SK-N-SH (cell line): ENCODE measurements around the gene IFNA8. TPM values are rescaled to one million over a fixed set of nuclear protein-coding genes. Genes with fewer than 3 reads are reported as not detected.

Experiments used
- CTCF ChIA-PET: fragments of 300-600, 350-600 bp; formaldehyde crosslinking; extraction: SDS; loops from one replicate; lab custom pipeline; 2021; lab: Yijun Ruan, JAX
- POLR2A ChIA-PET: fragments of 350-600 bp; sonication (Branson Sonifier 250); formaldehyde crosslinking; extraction: SDS; loops from one replicate; lab custom pipeline; 2020; ENCODE audit warnings: antibody characterized with exemption, inconsistent platforms; lab: Yijun Ruan, JAX
- DNase-seq: peaks from one replicate; pipeline ENCODE4 v3.0.0; 2012
- H2AFZ ChIP-seq: fragments of 200-600 bp; sonication (generic); 2 replicates; pipeline ENCODE4 v1.8.1; 2016; ENCODE audit warnings: antibody characterized with exemption, mild to moderate bottlenecking, low read depth
- H3F3A ChIP-seq: fragments of 200-600 bp; sonication (generic); replicated peaks from 2 replicates; pipeline ENCODE3; 2016; ENCODE audit warnings: antibody characterized with exemption, mild to moderate bottlenecking; ENCODE audit not compliant: insufficient read depth
- H3K27ac ChIP-seq, 2 experiments: fragments of 200-500 bp in 1 of 2; fragments of 200-600 bp in 1 of 2; sonication (Bioruptor generic) in 1 of 2; sonication (generic), shearing (Covaris generic) in 1 of 2; 2 replicates each; pipeline versions ENCODE4 v1.5.1 to v1.6.1; 2014 to 2016; ENCODE audit warnings: low read depth in 2 of 2, inconsistent platforms in 1 of 2, low read length in 1 of 2, mild to moderate bottlenecking in 1 of 2, mixed read lengths in 1 of 2
- H3K27me3 ChIP-seq: fragments of 200-600 bp; sonication (generic), shearing (Covaris generic); 2 replicates; pipeline ENCODE4 v1.6.1; 2016; ENCODE audit warnings: mixed run types; ENCODE audit not compliant: insufficient read depth
- H3K36me3 ChIP-seq, 2 experiments: fragments of 200-500 bp in 1 of 2; fragments of 200-600 bp in 1 of 2; sonication (Bioruptor generic) in 1 of 2; sonication (generic) in 1 of 2; replicated peaks in 1 of 2; 2 replicates each; pipeline versions ENCODE3 to v1.5.1; 2014 to 2016; ENCODE audit warnings: low read length in 1 of 2, mild to moderate bottlenecking in 1 of 2; ENCODE audit not compliant: insufficient read depth in 2 of 2, control insufficient read depth in 1 of 2
- H3K4me1 ChIP-seq, 2 experiments: fragments of 200-500 bp in 1 of 2; fragments of 200-600 bp in 1 of 2; sonication (Bioruptor generic) in 1 of 2; sonication (generic), shearing (Covaris generic) in 1 of 2; 2 replicates each; pipeline versions ENCODE4 v1.5.1 to v1.6.1; 2014 to 2016; ENCODE audit warnings: low read depth in 1 of 2, low read length in 1 of 2, mixed run types in 1 of 2; ENCODE audit not compliant: insufficient read depth in 2 of 2, control insufficient read depth in 1 of 2
- H3K4me2 ChIP-seq: fragments of 200-600 bp; sonication (generic), shearing (Covaris generic); 2 replicates; pipeline ENCODE4 v1.6.1; 2017; ENCODE audit warnings: mixed run types
- H3K4me3 ChIP-seq, 2 experiments: fragments of 200-500 bp in 1 of 2; fragments of 200-600 bp in 1 of 2; sonication (Bioruptor generic) in 1 of 2; sonication (generic), shearing (Covaris generic) in 1 of 2; 2 replicates each; pipeline versions ENCODE4 v1.5.1 to v1.8.1; 2014 to 2016; ENCODE audit warnings: low read depth in 2 of 2, inconsistent platforms in 1 of 2, low read length in 1 of 2, mild to moderate bottlenecking in 1 of 2, mixed read lengths in 1 of 2, moderate library complexity in 1 of 2
- H3K79me2 ChIP-seq: fragments of 200-600 bp; sonication (generic); 2 replicates; pipeline ENCODE4 v1.8.1; 2017; ENCODE audit warnings: mild to moderate bottlenecking; ENCODE audit not compliant: insufficient read depth
- H3K9ac ChIP-seq: fragments of 200-600 bp; sonication (generic); 2 replicates; pipeline ENCODE4 v1.6.1; 2017; ENCODE audit warnings: mixed run types
- H3K9me2 ChIP-seq: fragments of 200-600 bp; sonication (generic); 2 replicates; pipeline ENCODE4 v1.6.1; 2017; ENCODE audit warnings: mixed run types
- H3K9me3 ChIP-seq: fragments of 200-600 bp; sonication (generic); 2 replicates; pipeline ENCODE4 v1.6.1; 2017; ENCODE audit warnings: mixed run types, mild to moderate bottlenecking, moderate library complexity
- H4K20me1 ChIP-seq: fragments of 200-600 bp; sonication (generic); 2 replicates; pipeline ENCODE4 v1.6.1; 2017; ENCODE audit warnings: mild to moderate bottlenecking, mixed run types; ENCODE audit not compliant: insufficient read depth
- CHD2 ChIP-seq: fragments of 150-350 bp; IDR thresholded peaks from 2 replicates; pipeline ENCODE4 v1.6.1; 2018; ENCODE audit warnings: low read length; ENCODE audit not compliant: partially characterized antibody
- ELF1 ChIP-seq: IDR thresholded peaks from 2 replicates; pipeline ENCODE4 v1.4.0; 2012
- FOSL2 ChIP-seq: IDR thresholded peaks from 2 replicates; pipeline ENCODE4 v1.4.0; 2012; ENCODE audit warnings: low read depth, mild to moderate bottlenecking, moderate library complexity, borderline replicate concordance
- FOXM1 ChIP-seq: IDR thresholded peaks from 2 replicates; pipeline ENCODE4 v1.4.0; 2012; ENCODE audit warnings: low read depth, mild to moderate bottlenecking
- GABPA ChIP-seq: IDR thresholded peaks from 2 replicates; pipeline ENCODE4 v1.4.0; 2012; ENCODE audit warnings: low read depth, mild to moderate bottlenecking
- GATA2 ChIP-seq: sonication (generic); formaldehyde crosslinking; IDR thresholded peaks from 2 replicates; pipeline ENCODE4 v1.5.0; 2020; ENCODE audit warnings: mild to moderate bottlenecking, missing genetic modification reagents
- JUND ChIP-seq: IDR thresholded peaks from 2 replicates; pipeline ENCODE4 v1.4.0; 2012
- MEF2A ChIP-seq: IDR thresholded peaks from 2 replicates; pipeline ENCODE4 v1.4.0; 2012; ENCODE audit warnings: low read depth, borderline replicate concordance
- MXI1 ChIP-seq: IDR thresholded peaks from 2 replicates; pipeline ENCODE4 v1.6.1; 2012; ENCODE audit warnings: mild to moderate bottlenecking, low read depth, low read length, improper control_type of control experiment
- NFIC ChIP-seq: IDR thresholded peaks from 2 replicates; pipeline ENCODE4 v1.4.0; 2012; ENCODE audit warnings: borderline replicate concordance
- POLR2AphosphoS5 ChIP-seq: IDR thresholded peaks from 2 replicates; pipeline ENCODE4 v1.6.1; 2012; ENCODE audit warnings: low read depth, low read length
- RAD21 ChIP-seq: IDR thresholded peaks from 2 replicates; pipeline ENCODE4 v1.6.1; 2012; ENCODE audit warnings: mild to moderate bottlenecking, low read length
- REST ChIP-seq: IDR thresholded peaks from 2 replicates; pipeline ENCODE4 v1.6.1; 2012; ENCODE audit warnings: mild to moderate bottlenecking, low read depth, low read length, moderate library complexity
- RFX5 ChIP-seq: IDR thresholded peaks from 2 replicates; pipeline ENCODE4 v1.6.1; 2012; ENCODE audit warnings: mild to moderate bottlenecking, improper control_type of control experiment, low read length
- SIN3A ChIP-seq: IDR thresholded peaks from 2 replicates; pipeline ENCODE4 v1.6.1; 2012; ENCODE audit warnings: low read depth, mild to moderate bottlenecking, low read length, moderate library complexity, borderline replicate concordance
- SMC3 ChIP-seq: IDR thresholded peaks from 2 replicates; pipeline ENCODE4 v1.6.1; 2012; ENCODE audit warnings: low read depth, low read length, improper control_type of control experiment
- TCF12 ChIP-seq: IDR thresholded peaks from 2 replicates; pipeline ENCODE4 v1.4.0; 2012
- USF1 ChIP-seq: IDR thresholded peaks from 2 replicates; pipeline ENCODE4 v1.4.0; 2012; ENCODE audit warnings: low read depth, borderline replicate concordance
- polyA plus RNA-seq, 3 experiments: library from polyadenylated mRNA; depleted of rRNA; stranded (reverse); fragments of >200 nt; gene quantifications; 2 replicates each; pipeline ENCODE4 v1.2.3, GENCODE V29; 2012

The IFNA8 gene
- polyA plus RNA-seq, 1 of the 3 experiments (the other 2 are of a cell fraction): not detected

DNA sequence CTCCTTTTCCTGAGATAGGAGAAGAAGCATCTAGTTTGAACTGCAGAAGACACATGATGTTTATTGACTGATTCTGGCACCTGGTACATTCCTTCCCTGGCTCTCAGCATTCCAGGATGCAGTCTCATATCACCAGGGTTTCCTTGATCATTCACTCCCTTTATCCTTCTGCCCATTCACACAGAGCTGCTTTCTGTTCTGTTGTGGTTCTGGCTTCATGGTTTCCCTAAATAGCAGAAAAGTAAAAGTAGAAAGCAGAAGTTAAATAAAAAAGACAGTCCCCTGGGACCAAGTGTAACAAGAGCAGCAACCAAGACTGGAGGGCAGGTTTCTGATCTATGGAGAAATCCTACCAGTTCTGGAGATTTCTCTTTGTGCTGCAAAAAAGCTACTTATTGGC lies 3.2 kb downstream of the IFNA8 start:
- no peak overlapping the region for H3K4me2 ChIP-seq
- H3K9me3 ChIP-seq: no peaks in the 10 kb centered on the region
- H2AFZ ChIP-seq: no peak overlapping the region
- H3K36me3 ChIP-seq: no peaks in the 10 kb centered on the region
- no peak for TF ChIP-seq RAD21
- no peak for TF ChIP-seq ELF1
- no peak for TF ChIP-seq GABPA
- no peak for TF ChIP-seq FOXM1
- no peak for TF ChIP-seq MXI1
- TF ChIP-seq MEF2A: no peak
- no peak for TF ChIP-seq SMC3
- no peak for TF ChIP-seq POLR2AphosphoS5
- no peak for TF ChIP-seq NFIC
- no peak for TF ChIP-seq GATA2 (CRISPR knock-in tag)
- TF ChIP-seq FOSL2: no peak
- TF ChIP-seq SIN3A: no peak
- no peak for TF ChIP-seq TCF12
- no peak for TF ChIP-seq JUND
- no peak for TF ChIP-seq CHD2
- no peak for TF ChIP-seq REST
- TF ChIP-seq RFX5: no peak
- TF ChIP-seq USF1: no peak
- no peaks in the 10 kb centered on the region for H3K79me2 ChIP-seq
- no peak overlapping the region for H3K4me3 ChIP-seq
- DNase-seq: no peak
- ChIA-PET POLR2A (no interaction called here), CTCF (interaction anchor here (0.6 to 1.6 kb wide), 3 partner anchors 17 to 77 kb away, joined by 3 to 5 read pairs (median 5); no protein-coding TSS in a partner anchor)
- H3F3A ChIP-seq: no peaks in the 10 kb centered on the region
- H4K20me1 ChIP-seq: no peaks in the 10 kb centered on the region
- no peak overlapping the region for H3K9ac ChIP-seq
- no peaks in the 10 kb centered on the region for H3K9me2 ChIP-seq
- H3K4me1 ChIP-seq: no peaks in the 10 kb centered on the region
- H3K27ac ChIP-seq: no peak overlapping the region
- H3K27me3 ChIP-seq: peaks cover 6% of the 10 kb centered on the region; the same call in 1 of the 2 replicates
